ENCODE results near the gene CHRNA9. TPM values are rescaled to one million over a fixed set of nuclear protein-coding genes. Genes with fewer than 3 reads are reported as not detected.
"Not testable (repeated sequence)": the region's sequence is repeated elsewhere in the genome, so short reads cannot be mapped to it uniquely, and the experiment has no call there.

Gene CHRNA9
- total RNA-seq, 2 donors from 2014 or later = not detected

DNA sequence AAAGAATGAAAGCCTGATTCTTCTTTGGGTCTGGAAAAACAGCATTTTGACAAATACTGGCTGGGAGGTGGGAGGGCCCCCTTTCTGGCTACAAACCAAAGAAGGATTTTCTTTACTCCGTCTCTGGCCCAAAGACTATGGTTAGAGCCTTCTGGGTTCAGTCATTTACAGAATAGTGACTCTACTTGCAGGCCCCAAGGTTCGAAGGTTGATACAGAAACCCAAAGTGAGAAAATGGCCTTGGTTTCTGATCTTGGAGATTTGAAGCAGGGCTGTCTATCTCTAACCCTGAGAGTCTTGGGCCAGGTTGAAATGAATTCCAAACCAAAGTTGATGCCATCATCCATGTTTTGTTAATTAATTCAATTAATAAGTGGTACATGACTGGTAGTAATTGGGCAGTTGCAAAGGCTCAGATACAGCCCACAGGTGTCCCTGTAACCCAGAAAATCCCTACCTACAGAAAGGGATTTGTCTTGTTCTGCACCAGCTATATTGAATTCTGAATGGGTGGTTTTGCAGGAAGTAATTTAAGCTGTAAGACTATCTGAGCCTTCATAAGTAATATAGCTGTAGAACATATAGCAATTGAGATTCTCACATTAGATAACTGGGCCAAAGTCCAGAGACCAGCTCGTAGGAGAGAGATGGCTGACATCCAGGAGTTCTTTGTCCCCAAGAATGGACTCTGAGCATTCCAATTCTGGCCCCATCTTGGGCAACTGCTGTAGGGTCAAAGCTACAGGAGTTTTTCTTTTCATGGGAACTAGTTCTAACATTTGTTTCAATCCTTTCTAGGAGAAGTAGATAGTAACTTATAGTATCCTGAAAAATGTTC is 34.5 kb downstream of the CHRNA9 start:
- ATAC-seq (no peak), DNase-seq (no peak)
- intact Hi-C loops (cut with DNase I) = no loop called here

DNA sequence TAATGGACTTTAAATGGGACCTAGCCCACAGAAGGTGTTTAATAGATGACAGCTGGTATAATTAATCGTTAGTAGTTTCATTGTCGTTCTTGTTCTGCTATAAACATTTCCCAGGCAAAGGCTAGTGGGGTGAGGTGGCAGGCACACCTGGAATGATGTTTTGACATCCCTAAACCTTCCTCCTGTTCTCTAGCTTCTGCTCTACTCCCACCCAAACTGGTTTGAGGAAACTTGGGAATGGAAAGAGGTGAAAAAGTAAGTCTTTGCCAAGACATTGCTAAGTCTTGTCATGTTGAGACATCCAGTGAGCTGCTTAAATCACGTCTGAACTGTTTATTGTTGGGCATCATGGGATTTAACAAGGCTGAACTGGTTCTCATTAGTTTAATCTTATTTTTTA is 37.5 kb downstream of the CHRNA9 start:
- ATAC-seq (no peak), DNase-seq (no peak)

DNA sequence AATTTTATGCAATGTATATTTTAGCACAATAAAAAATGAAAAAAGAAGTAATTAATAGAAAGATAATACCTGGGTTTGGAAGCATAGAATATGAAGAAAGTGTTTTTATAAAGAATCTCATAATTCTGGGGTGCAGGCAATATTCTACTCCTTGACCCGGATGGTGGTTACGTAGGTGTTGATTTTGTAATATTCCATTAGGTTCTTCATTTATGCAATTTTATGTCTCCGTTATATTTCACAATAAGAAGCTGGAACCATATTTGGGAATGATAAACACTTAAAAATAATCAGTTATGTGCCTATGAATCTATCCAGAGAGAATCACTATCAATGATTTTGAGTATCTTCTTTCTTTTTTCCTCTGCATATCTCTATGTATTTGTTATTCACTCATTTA is 38.5 kb downstream of the CHRNA9 start:
- DNase-seq (no peak), ATAC-seq (no peak)
- intact Hi-C loops (cut with DNase I) = no loop called here

More for the DNA sequence above, 37.5 kb downstream of the CHRNA9 start:
- intact Hi-C loops (cut with DNase I) = no loop called here

GRCh38 chr4:40375095-40375494 is 40.0 kb downstream of the CHRNA9 start:
- ATAC-seq = no peak
- no peak for DNase-seq
- intact Hi-C loops (cut with DNase I) = no loop called here

DNA sequence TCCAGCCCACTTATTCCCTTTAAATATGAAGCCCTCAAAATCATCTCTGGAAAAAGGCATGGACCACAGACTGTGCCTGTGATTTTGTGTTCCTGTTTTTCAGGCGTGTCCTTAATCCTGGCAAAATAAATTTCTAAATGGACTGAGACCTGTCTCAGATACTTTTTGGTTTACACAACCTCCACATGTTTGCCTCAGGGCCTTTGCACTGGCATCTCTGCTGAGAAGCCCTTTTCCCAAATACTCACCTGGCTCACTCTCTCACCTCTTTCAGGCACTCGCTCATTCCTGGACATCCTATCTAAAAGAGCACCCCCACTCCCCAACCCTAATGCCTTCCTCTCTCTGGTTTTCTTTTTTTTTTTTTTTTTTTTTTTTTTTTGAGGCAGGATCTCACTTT is 40.5 kb downstream of the CHRNA9 start:
- no peak for DNase-seq
- intact Hi-C loops (cut with DNase I) = no loop called here

DNA sequence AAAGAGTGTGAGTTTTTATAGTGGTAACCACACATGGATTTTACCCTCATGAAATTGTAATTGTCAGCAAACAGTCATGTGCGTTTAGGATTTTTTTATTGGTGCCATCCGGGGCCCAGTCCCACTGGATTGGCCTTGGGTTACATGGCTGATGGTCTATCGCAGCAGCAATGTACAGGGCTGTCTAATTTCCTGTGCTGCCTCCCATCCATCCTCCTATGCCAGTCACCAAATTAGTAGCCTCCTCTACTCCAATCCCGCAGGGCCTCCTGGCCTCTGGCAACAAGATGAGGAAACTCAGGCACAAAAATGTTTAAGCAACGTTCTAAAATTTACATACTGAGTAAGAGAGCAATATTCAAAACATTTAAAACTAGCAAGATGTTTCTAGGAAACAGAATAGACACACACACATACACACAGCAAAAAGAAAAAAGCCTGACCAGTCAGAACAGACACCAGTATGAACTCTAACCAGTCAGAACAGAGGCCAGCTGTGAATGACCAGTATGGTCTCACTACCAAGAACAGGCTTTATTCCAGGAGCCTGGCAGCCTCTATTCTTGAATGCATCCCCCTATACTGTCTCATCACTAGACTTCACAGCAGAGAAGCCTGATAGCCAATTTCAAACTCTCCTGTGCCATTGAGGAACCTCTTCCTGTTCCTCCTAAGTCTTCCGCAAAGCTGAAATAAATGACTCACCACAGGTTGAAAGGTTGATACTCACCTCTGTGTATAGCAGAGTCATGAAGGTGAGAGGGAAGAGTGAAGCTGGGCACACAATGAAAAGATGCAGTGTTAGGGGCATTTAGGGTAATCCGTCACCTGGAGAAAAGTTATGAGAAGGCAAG is 42.6 kb downstream of the CHRNA9 start:
- intact Hi-C loops (cut with DNase I) = no loop called here
- ATAC-seq (no peak), DNase-seq (no peak)

More for the DNA sequence above, 40.5 kb downstream of the CHRNA9 start:
- no peak for ATAC-seq

- no peak for ATAC-seq
- DNase-seq = no peak
- intact Hi-C loops (cut with DNase I) = no loop called here
Measured at GRCh38 chr4:40378619-40379018, 43.5 kb downstream of the CHRNA9 start.

DNA sequence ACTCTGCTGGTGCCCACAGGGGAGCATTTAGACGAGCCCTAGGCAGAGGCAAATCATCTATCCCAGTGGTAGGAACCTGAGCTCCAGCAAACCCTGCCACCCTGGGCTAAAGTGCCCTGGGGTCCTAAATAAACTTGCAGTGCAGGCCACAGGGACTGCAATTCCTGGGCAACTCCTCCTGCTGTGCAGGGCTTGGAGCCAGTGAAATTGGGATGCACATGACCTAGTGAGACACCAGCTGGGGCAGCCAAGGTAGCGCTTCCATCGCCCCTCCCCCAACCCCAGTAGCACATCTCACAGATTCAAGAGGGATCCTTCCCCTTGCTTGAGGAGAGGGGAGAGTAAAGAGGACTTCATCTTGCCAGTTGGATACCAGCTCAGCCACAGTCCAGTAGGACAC is 44.1 kb downstream of the CHRNA9 start:
- intact Hi-C loops (cut with DNase I) = no loop called here
- ATAC-seq = no peak
- no peak for DNase-seq

- ATAC-seq (no peak), DNase-seq (no peak)
- intact Hi-C loops (cut with DNase I) = no loop called here
Measured at GRCh38 chr4:40380647-40381046, 45.5 kb downstream of the CHRNA9 start.

DNA sequence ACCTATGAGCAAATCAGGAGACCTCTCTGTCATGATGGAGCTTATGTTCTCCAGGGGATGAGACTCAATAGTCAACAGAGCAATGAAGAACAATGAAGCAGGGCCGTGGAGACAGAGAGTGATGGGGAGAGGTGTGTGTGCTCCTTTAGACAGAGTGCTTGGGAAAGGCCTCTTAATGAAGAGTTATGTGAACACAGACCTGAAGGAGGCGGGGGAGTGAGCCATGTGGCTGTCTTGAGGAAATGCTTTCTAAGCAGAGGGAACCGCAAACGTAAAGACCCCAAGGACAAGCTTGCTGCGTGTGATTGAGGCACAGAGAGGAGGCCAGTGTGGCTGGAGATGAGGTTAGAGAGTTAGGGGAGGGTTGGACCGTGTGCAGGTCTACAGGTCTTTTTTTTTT is 53.1 kb downstream of the CHRNA9 start:
- intact Hi-C loops (cut with DNase I) = no loop called here
- no peak for ATAC-seq
- no peak for DNase-seq

- no peak for ATAC-seq
- intact Hi-C loops (cut with DNase I) = no loop called here
Measured at GRCh38 chr4:40389986-40390385, 54.9 kb downstream of the CHRNA9 start.

DNA sequence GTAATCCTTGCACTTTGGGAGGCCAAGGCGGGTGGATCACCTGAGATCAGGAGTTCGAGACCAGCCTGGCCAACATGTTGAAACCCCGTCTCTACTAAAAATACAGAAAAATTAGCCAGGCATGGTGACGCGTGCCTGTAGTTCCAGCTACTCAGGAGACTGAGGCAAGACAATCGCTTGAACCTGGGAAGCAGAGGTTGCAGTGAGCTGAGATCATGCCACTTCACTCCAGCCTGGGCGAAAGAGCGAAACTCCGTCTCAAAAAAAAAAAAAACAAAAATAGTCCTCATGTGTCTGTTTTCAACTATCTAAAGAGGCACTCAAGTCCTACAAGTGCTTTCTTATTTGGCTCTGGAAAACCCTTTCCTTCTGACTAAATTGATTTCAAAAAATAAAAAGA is 57.1 kb downstream of the CHRNA9 start:
- DNase-seq; intact Hi-C loops (cut with DNase I): not testable (repeated sequence)

More at GRCh38 chr4:40389986-40390385, 54.9 kb downstream of the CHRNA9 start:
- no peak for DNase-seq

GRCh38 chr4:40394236-40394635 is 59.1 kb downstream of the CHRNA9 start:
- intact Hi-C loops (cut with DNase I) = no loop called here
- no peak for ATAC-seq
- no peak for DNase-seq

More for the DNA sequence above, 57.1 kb downstream of the CHRNA9 start:
- ATAC-seq = not testable (repeated sequence)

GRCh38 chr4:40395166-40395900 is 60.2 kb downstream of the CHRNA9 start:
- intact Hi-C loops (cut with DNase I) = no loop called here
- ATAC-seq = no peak
- DNase-seq = no peak

DNA sequence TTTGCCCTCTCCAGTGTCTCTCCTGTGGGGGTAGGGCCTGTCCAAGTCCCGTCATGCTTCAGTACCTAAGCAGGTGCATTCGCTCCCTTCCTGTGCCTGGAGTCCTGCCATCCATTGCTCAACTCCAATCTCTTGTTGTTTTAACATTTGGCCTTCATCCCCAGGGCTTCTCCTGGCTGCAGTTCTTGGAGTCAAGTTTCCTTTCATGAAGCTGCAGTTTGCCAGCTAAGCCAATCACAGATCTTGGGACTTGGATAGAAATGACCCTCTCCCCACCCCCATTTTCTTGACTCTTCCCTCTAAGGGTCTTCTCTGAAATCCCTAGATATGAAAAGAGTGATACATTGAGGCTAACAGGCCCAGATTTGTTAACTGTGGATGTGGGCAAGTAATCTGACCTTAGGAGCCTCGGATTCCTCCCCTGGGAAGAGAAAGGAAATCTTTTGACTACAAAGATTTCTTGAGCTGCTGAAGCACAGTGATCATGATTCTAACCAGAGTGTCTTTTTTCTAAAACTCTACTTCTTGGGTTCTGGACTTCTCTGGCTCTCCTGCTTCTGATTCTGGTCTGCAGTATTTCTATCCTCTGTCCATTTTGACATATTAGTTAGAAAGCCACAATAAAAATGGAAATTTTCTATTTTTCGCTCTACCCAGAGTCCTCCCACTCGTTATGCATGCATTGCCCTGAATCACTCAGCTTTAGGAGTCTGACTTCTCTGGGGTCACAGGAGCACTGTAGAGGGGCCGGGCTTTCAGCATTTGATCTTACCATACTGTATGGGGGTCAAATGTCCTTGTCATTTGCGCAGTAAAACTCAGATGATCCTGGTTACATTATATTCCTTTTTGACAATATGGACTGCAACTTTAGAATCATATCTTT is 61.0 kb downstream of the CHRNA9 start:
- DNase-seq (peak; percentile 45), ATAC-seq (peak; percentile 72 to 87)
- intact Hi-C loops (cut with DNase I) = no loop called here

- intact Hi-C loops (cut with DNase I) = no loop called here
- no peak for DNase-seq
- ATAC-seq = no peak
Measured at GRCh38 chr4:40399578-40399977, 64.4 kb downstream of the CHRNA9 start.

- ATAC-seq (no peak), DNase-seq (no peak)
- intact Hi-C loops (cut with DNase I) = no loop called here
Measured at GRCh38 chr4:40401096-40401495, 66.0 kb downstream of the CHRNA9 start.

GRCh38 chr4:40401631-40402030 is 66.5 kb downstream of the CHRNA9 start:
- ATAC-seq (no peak), DNase-seq (no peak)
- intact Hi-C loops (cut with DNase I) = no loop called here

DNA sequence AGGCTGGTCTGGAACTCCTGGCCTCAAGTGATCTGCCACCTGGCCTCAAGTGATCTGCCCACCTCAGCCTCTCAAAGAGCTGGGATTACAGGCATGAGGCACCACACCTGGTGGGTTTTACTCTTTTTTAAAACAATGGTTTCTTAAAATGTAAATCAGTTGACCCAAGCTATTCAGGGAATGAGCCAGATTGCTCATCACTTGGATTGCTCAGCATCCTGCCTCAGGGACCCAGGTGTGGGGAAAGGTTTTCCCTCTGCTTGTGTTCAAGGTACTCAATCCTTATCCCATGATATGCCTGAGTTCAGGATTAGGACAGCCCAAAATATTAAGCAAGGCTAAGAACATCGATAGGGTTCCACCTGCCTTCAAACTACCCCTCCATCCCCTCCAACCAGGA is 67.4 kb downstream of the CHRNA9 start:
- intact Hi-C loops (cut with DNase I) = no loop called here
- no peak for ATAC-seq
- no peak for DNase-seq

Measured in left cardiac atrium (tissue), 4 donors.